HEK293 (cell line): ENCODE data around the gene RAI14.

ENCODE experiments used
- CTCF ChIA-PET: fragments of 350-600 bp; formaldehyde crosslinking; extraction: SDS; loops from one replicate; lab custom pipeline; 2021; ENCODE audit warnings: antibody characterized with exemption; lab: Yijun Ruan, JAX
- POLR2A ChIA-PET: fragments of 300-600 bp; formaldehyde crosslinking; extraction: SDS; loops from one replicate; lab custom pipeline; 2020; ENCODE audit warnings: antibody characterized with exemption, inconsistent platforms; lab: Yijun Ruan, JAX
- H3K27ac ChIP-seq: fragments of 200-500 bp; sonication (Bioruptor generic); 2 replicates; pipeline ENCODE4 v1.5.1; 2014; ENCODE audit warnings: low read depth, low read length, control low read depth, inconsistent platforms; ENCODE audit errors: extremely low read depth
- H3K36me3 ChIP-seq, 2 experiments: fragments of 200-500 bp in 1 of 2; sonication (Bioruptor generic) in 1 of 2; 1 replicate in 1 of 2; 2 replicates in 1 of 2; pipeline ENCODE4 v1.5.1; 2014 to 2017; ENCODE audit warnings: inconsistent platforms in 2 of 2, low read length in 2 of 2; ENCODE audit not compliant: control insufficient read depth in 2 of 2, insufficient read depth in 1 of 2
- H3K4me1 ChIP-seq: fragments of 200-500 bp; sonication (Bioruptor generic); 2 replicates; pipeline ENCODE4 v1.5.1; 2014; ENCODE audit warnings: mild to moderate bottlenecking, low read length, inconsistent platforms; ENCODE audit not compliant: control insufficient read depth, insufficient read depth
- H3K4me3 ChIP-seq: 2 replicates; pipeline ENCODE4 v1.5.1; 2011; ENCODE audit warnings: low read depth, mild to moderate bottlenecking, control low read depth, low read length, moderate library complexity
- H3K9me3 ChIP-seq: fragments of 200-500 bp; sonication (Bioruptor generic); 2 replicates; pipeline ENCODE4 v1.5.1; 2014; ENCODE audit warnings: low read depth, low read length, inconsistent platforms; ENCODE audit not compliant: control insufficient read depth, insufficient read depth
- INSM2 ChIP-seq: fragments of 450-650 bp; formaldehyde crosslinking; IDR thresholded peaks from 2 replicates; pipeline ENCODE4 v1.5.1; 2016; ENCODE audit warnings: missing biosample characterization, missing genetic modification characterization
- KLF17 ChIP-seq: fragments of 450-650 bp; formaldehyde crosslinking; IDR thresholded peaks from 2 replicates; pipeline ENCODE4 v1.5.1; 2016; ENCODE audit warnings: missing biosample characterization, missing genetic modification characterization
- MZF1 ChIP-seq: fragments of 450-650 bp; formaldehyde crosslinking; IDR thresholded peaks from 2 replicates; pipeline ENCODE4 v1.5.1; 2017; ENCODE audit warnings: missing biosample characterization, missing genetic modification characterization, borderline replicate concordance
- PRDM4 ChIP-seq: fragments of 450-650 bp; formaldehyde crosslinking; IDR thresholded peaks from 2 replicates; pipeline ENCODE4 v1.5.1; 2017; ENCODE audit warnings: missing biosample characterization, missing genetic modification characterization
- PRDM6 ChIP-seq: fragments of 450-650 bp; formaldehyde crosslinking; IDR thresholded peaks from 2 replicates; pipeline ENCODE4 v1.5.1; 2017; ENCODE audit warnings: missing biosample characterization, missing genetic modification characterization
- ZBTB20 ChIP-seq: fragments of 450-650 bp; formaldehyde crosslinking; IDR thresholded peaks from 2 replicates; pipeline ENCODE4 v1.5.1; 2016; ENCODE audit warnings: missing biosample characterization, missing genetic modification characterization
- ZNF26 ChIP-seq: fragments of 450-650 bp; formaldehyde crosslinking; IDR thresholded peaks from 2 replicates; pipeline ENCODE4 v1.5.1; 2016; ENCODE audit warnings: missing biosample characterization, missing genetic modification characterization
- ZNF266 ChIP-seq: fragments of 450-650 bp; formaldehyde crosslinking; IDR thresholded peaks from 2 replicates; pipeline ENCODE4 v1.5.1; 2016; ENCODE audit warnings: missing biosample characterization, missing genetic modification characterization, low read depth
- ZNF274 ChIP-seq, 2 experiments: fragments of 200-500 bp in 1 of 2; fragments of 450-650 bp in 1 of 2; sonication (Bioruptor generic) in 1 of 2; formaldehyde crosslinking in 1 of 2; IDR thresholded peaks; 2 replicates each; pipeline versions ENCODE4 v1.5.1 to v1.6.1; 2014 to 2016; ENCODE audit warnings: borderline replicate concordance in 1 of 2, inconsistent platforms in 1 of 2, low read length in 1 of 2, missing biosample characterization in 1 of 2, missing genetic modification characterization in 1 of 2
- ZNF366 ChIP-seq: fragments of 450-650 bp; formaldehyde crosslinking; conservative IDR thresholded peaks from 2 replicates; pipeline ENCODE4 v1.5.1; 2016; ENCODE audit warnings: missing biosample characterization, missing genetic modification characterization
- ZNF404 ChIP-seq: fragments of 450-650 bp; formaldehyde crosslinking; IDR thresholded peaks from 2 replicates; pipeline ENCODE4 v1.5.1; 2017; ENCODE audit warnings: missing biosample characterization, missing genetic modification characterization
- ZNF645 ChIP-seq: fragments of 450-650 bp; formaldehyde crosslinking; IDR thresholded peaks from 2 replicates; pipeline ENCODE4; 2016; ENCODE audit warnings: missing biosample characterization, missing genetic modification characterization
- ZSCAN18 ChIP-seq: fragments of 450-650 bp; formaldehyde crosslinking; IDR thresholded peaks from 2 replicates; pipeline ENCODE4 v1.5.1; 2016; ENCODE audit warnings: missing biosample characterization, missing genetic modification characterization
- ZSCAN30 ChIP-seq: fragments of 450-650 bp; IDR thresholded peaks from 2 replicates; pipeline ENCODE4 v1.5.1; 2018; ENCODE audit warnings: missing biosample characterization, mild to moderate bottlenecking, missing genetic modification characterization, moderate library complexity

RAI14 gene

GRCh38 chr5:34652914-34653313, 3.2 kb upstream of the RAI14 start:
- no peak for TF ChIP-seq ZSCAN30 (tag by site-specific recombination)
- no peak for TF ChIP-seq ZNF274 (IDR thresholded peaks at IDR 0.05; ENCODE audit: low read length)
- no peak for TF ChIP-seq ZNF274 (tag by site-specific recombination; IDR thresholded peaks at IDR 0.05; ENCODE audit: borderline replicate concordance)
- TF ChIP-seq PRDM4 (tag by site-specific recombination): peak; percentile 76
- TF ChIP-seq PRDM6: peak; percentile 25; the same call in 1 of the 2 replicates
- no peak for TF ChIP-seq ZNF645 (tag by site-specific recombination)
- no peak for TF ChIP-seq KLF17 (tag by site-specific recombination)
- no peak overlapping the region for H3K4me3 ChIP-seq
- ChIA-PET POLR2A (no interaction called here), CTCF (interaction anchor here (0.6 to 1.1 kb wide), 2 partner anchors 32 to 130 kb away, joined by 3 read pairs; no protein-coding TSS in a partner anchor)
- no peak overlapping the region for H3K27ac ChIP-seq
- H3K9me3 ChIP-seq: no peaks in the 10 kb centered on the region
- H3K36me3 ChIP-seq: no peaks in the 10 kb centered on the region
- H3K4me1 ChIP-seq: no peaks in the 10 kb centered on the region; the same call in 1 of the 2 replicates

- ChIA-PET CTCF (interaction anchor here (1.1 kb wide), 1 partner anchor 168 kb away, joined by 4 read pairs; no protein-coding TSS in a partner anchor), POLR2A (no interaction called here)
Observed at GRCh38 chr5:34653708-34654107, 2.4 kb upstream of the RAI14 start.

GRCh38 chr5:34655354-34655991, 655 bp upstream of the RAI14 start:
- H3K36me3 ChIP-seq: peaks cover 0 to 3% of the 10 kb centered on the region in 2 experiments; a peak in 1 of 3 replicates
- CTCF ChIA-PET: interaction anchor here (0.7 to 1.8 kb wide), 4 partner anchors 13 to 242 kb away, joined by 3 to 7 read pairs (median 4); no protein-coding TSS in a partner anchor
- no peak for TF ChIP-seq INSM2
- TF ChIP-seq ZNF266: no peak
- TF ChIP-seq ZNF404: no peak
- TF ChIP-seq PRDM4 (tag by site-specific recombination): no peak
- TF ChIP-seq ZNF274 (IDR thresholded peaks at IDR 0.05; ENCODE audit: low read length): no peak
- no peak for TF ChIP-seq ZNF274 (tag by site-specific recombination; IDR thresholded peaks at IDR 0.05; ENCODE audit: borderline replicate concordance)
- TF ChIP-seq ZSCAN18 (tag by site-specific recombination): no peak
- no peak for TF ChIP-seq ZNF26 (tag by site-specific recombination)
- no peak for TF ChIP-seq MZF1 (tag by site-specific recombination)

More at GRCh38 chr5:34653708-34654107, 2.4 kb upstream of the RAI14 start:
- Histone ChIP-seq H3K4me3 (no peak overlapping the region), H3K4me1 (peaks cover 4% of the 10 kb centered on the region), H3K27ac (no peak overlapping the region), H3K36me3 (no peaks in the 10 kb centered on the region), H3K9me3 (no peaks in the 10 kb centered on the region)
- no peak for TF ChIP-seq ZBTB20 (tag by site-specific recombination)
- peak; percentile 88 for TF ChIP-seq ZNF366 (tag by site-specific recombination)

More at GRCh38 chr5:34655354-34655991, 655 bp upstream of the RAI14 start:
- peaks cover 4% of the 10 kb centered on the region for H3K4me1 ChIP-seq
- no peaks in the 10 kb centered on the region for H3K9me3 ChIP-seq
- H3K4me3 ChIP-seq: peak overlapping the region; percentile 84
- H3K27ac ChIP-seq: peak overlapping the region; percentile 98
- POLR2A ChIA-PET: interaction anchor here (0.5 to 1.9 kb wide), 9 partner anchors 8 to 260 kb away, joined by 3 to 9 read pairs (median 3); partner anchors contain the start of genes BRIX1, RAD1 and TTC23L
